ENCODE measurements around the gene DNAH8.

DNA sequence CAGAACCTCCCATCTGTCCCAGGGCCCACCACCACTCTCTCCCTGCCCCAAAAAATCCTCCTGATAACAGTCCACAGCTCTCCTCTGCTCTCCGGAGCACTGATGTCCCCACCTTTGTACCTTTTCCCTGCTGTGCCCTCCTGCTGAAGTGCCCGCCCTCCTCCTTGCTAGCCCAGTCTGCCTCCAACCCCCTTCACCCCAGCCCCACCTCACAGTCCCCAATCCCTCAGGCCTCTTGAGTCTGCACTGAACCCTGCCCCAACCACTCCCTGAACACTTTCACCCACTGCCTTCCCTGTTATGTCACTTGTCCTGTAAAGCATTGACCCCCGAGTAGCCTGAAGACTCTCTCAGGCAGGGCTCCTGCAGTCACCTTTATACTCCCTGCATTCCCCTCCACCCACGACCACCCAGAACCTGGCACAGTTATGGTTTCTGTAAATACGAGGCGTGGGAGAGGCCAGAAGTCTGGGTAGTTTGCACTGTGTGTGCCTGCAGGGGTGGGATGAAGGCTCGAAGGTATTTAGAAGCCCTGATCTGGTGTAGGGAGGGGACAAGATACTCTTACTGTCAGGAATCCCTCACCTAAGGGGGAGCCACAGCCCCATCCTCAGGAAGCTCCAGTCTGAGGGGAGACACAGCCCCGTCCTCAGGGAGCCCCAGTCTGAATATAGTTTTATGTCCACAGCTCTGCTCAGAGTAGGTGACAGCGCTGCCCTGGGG, 338.9 kb downstream of the DNAH8 start:
- TF ChIP-seq, protein P1, sequence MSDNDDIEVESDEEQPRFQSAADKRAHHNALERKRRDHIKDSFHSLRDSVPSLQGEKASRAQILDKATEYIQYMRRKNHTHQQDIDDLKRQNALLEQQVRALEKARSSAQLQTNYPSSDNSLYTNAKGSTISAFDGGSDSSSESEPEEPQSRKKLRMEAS (IDR thresholded peaks at IDR 0.05; ENCODE audit: low read depth), result no peak
- TF ChIP-seq CTCF (IDR thresholded peaks at IDR 0.05) (no peak), MEF2A (IDR thresholded peaks at IDR 0.05; ENCODE audit: borderline replicate concordance, low read depth) (no peak), POLR2AphosphoS5 (IDR thresholded peaks at IDR 0.05; ENCODE audit: low read depth, low read length) (no peak), RAD21 (IDR thresholded peaks at IDR 0.05; ENCODE audit: low read length) (no peak), NRF1 (IDR thresholded peaks at IDR 0.05; ENCODE audit: low read depth, low read length) (no peak), SMC3 (IDR thresholded peaks at IDR 0.05; ENCODE audit: low read depth, low read length) (no peak), YY1 (IDR thresholded peaks at IDR 0.05; ENCODE audit: low read depth) (no peak), TAF1 (IDR thresholded peaks at IDR 0.05; ENCODE audit: borderline replicate concordance, low read depth, low read length) (no peak)
- TF ChIP-seq, protein P2, sequence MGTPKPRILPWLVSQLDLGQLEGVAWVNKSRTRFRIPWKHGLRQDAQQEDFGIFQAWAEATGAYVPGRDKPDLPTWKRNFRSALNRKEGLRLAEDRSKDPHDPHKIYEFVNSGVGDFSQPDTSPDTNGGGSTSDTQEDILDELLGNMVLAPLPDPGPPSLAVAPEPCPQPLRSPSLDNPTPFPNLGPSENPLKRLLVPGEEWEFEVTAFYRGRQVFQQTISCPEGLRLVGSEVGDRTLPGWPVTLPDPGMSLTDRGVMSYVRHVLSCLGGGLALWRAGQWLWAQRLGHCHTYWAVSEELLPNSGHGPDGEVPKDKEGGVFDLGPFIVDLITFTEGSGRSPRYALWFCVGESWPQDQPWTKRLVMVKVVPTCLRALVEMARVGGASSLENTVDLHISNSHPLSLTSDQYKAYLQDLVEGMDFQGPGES (IDR thresholded peaks at IDR 0.05; ENCODE audit: low read depth, low read length), result no peak
